ENCODE data around the gene ANLN.
"Not testable (repeated sequence)": the region's sequence is repeated elsewhere in the genome, so short reads cannot be mapped to it uniquely, and the experiment has no call there.

The ANLN gene

DNA sequence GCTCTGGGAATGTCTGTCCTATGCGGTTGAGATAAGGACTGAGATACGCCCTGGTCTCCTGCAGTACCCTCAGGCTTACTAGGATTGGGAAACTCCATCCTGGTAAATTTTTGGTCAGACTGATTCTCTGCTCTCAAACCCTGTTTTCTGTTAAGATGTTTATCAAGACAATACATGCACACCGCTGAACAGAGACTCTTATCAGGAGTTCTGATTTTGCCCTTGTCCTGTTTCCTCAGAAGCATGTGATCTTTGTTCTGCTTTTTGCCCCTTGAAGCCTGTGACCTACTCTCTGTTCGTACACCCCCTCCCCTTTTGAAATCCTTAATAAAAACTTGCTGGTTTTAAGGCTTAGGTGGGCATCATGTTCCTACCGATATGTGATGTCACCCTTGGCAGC lies 76.3 kb downstream of the ANLN start:
- DNase-seq (ENCODE audit: low read depth in 2 of 2) = not testable (repeated sequence)

DNA sequence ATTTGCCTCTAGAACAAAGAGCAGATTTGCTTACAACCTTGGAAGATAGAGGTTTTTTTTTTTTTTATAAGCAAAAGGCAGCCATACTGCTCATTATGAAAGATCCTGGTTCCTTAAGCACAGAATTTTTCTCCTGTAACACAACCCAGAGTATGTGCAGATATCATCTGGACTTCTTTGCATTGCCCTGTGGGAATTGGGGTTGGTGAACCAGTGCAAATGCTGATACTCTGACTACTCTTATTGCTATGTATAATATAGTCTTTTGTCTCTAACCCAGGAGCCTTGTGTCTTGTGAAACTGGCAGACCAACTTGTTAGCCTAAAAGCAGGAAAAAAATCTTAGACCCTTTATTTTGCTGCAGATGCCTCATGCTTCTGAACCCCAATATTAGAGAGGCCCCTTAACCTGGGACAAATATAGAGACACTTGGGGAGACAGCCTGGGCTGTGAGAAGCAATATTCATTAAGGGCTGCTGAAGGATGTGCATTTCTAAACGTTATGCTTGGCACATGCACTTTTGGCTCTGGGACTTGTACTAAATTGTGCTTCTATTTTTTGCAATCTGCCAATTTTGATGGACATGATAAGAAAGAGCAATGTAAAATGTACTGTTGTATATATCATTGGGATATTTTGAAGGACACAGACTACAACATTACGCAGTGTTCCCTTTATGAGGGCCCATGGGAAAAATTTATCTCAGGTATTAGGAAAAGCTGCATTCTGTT lies 78.9 kb downstream of the ANLN start:
- no peak for DNase-seq (ENCODE audit: low read depth in 2 of 2)

DNA sequence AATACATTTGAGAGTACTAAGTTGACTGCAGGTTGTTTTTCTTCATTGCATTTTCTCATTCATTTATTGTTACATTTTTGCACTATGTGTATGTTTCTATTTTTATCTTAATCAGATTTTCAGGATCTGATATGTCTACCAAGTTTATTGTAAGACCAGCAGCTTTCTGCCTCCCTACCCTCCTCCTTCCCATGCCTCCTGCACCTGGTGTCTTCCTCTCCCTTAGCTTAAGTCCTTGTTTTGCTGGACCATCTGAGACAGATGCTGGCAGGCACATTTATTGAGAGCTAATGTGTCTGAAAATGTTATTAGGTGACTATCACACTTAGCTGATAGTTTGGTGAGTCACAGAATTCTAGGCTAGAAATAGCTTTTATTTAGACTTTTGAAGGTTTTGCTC lies 79.6 kb downstream of the ANLN start:
- no peak for DNase-seq (ENCODE audit: low read depth in 2 of 2)

DNA sequence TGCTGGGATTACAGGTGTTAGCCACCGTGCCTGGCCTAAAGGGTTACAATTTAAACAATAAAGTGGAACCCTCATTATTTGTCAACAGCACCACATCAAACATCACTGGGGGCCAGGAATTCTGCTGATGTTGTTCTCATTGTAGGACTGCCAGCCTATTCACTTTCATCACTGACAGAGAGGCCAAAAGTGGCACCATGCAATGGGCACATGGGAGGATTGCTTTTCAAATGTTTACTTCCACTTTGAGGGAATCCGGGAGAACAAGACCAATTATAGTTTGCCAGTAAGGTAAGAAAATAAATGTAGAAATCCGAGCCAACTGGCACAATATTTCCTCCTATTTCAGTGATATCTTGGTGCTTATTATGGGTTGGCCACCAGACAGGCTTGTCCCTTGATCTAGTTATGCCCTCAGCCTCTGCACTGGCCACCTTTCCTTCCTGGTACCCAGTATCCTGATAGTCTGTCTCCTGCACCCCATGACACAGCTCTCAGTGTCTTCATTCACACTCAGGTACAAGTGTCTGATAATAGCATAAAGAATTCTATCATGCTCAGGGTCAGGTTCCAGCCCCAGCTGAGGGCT lies 82.6 kb downstream of the ANLN start:
- DNase-seq (ENCODE audit: low read depth in 2 of 2) = no peak

DNA sequence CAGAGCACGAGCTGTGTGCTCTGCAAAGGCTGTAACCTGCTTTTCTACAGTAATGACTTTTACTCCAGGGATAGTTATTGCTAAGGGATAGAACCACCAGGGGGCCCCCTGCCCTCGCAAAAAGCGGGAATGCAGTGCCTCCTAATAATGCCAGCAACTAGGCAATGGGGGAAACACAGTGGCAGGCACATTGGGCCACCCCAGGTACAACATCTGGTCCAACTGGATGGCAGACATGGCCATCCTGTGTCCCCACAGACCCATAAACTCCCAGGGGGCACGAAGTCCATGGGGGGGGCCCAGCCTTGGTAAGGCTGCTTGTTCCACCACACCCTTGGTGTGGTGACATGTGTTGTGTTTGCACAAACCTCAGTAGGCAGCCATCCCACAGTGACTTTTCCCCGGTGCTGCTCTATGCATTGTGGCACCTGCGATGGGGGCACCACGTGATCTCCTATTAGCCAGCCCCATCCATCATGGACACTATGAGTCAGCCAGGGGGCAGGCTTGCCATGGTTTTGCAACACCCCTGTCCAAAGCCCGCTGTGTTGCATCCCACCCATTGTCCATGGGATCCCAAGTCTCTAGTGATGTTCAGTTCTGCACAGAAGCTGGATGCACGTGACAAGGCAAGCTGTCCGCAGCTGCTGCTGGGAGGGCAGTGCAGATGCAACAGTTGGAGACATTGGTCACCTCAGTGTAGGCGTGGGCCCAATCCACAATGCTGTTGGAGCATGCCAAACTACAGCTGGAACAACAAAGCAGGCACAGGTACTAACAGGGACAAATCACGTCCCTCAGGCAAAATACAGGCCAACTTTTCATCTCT lies 84.0 kb downstream of the ANLN start:
- DNase-seq (ENCODE audit: low read depth in 2 of 2) = no peak

DNA sequence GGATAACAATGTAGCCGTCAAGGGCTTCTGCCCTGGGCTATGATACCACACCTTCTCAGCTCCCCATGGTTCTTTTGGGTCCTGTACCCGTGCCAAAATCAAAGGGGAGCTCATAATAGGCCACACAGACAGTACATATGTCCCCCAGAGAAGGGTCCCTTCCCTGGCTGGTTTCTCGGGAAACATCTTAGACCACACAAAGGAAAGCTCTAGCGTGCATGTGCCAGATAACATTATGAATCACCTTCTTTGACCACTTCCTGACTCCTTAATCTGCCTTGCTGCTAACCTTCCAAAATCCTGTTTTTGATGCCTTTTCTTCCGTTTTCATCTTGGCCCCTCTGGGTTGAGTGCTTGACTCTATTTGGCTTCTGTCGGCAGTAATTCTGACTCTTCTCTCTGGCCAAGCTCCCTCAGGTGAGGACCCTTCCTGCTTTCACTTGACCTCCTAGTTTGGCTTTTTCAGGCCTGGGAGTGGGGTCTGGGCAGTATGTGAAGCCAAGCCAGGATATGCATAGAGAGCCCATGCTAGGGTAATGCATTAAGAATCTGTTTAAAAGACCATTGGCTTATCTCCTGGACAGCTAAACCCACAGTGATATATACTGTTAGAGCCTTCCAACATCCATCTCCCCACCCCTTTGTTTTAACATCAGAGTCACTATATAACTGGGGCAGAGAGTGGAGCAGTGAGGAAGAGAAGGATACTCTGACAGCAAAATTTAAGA lies 84.8 kb downstream of the ANLN start:
- DNase-seq (ENCODE audit: low read depth in 2 of 2) = no peak

DNA sequence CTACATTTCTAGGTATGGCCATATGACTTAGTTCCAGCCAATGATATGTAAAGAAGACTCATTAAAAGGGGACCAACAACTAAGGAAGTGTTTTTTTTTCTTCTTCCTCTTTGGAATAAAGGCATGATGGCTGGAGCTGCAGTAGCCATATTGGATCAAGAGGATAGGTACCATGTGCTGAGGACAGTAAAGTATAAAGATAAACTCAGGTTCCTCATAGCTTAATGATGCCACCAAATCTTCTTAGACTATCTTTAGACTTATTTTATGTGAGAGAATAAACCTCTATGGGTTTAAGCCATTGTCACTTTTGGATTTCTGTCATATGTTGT lies 85.3 kb downstream of the ANLN start:
- no peak for DNase-seq (ENCODE audit: low read depth in 2 of 2)

DNA sequence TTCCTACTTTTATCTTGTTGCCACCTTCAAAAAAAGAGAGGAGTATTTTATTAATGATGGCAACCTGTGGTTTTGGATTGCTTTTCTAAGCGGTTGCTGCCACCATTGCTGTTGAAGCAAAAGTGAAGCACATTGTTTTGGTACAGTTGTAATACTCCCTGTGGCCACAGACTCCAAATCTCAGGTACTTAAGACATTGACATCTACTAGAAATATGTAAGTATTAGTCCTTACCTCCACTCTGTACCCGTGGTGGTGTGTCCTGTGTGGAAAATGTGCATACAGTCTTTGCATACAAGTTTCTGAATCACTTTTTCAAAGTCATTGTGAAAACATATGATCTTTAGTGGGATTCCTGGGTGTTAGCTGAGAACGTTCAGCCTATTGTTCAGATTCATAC lies 85.7 kb downstream of the ANLN start:
- no peak for DNase-seq (ENCODE audit: low read depth in 2 of 2)

DNA sequence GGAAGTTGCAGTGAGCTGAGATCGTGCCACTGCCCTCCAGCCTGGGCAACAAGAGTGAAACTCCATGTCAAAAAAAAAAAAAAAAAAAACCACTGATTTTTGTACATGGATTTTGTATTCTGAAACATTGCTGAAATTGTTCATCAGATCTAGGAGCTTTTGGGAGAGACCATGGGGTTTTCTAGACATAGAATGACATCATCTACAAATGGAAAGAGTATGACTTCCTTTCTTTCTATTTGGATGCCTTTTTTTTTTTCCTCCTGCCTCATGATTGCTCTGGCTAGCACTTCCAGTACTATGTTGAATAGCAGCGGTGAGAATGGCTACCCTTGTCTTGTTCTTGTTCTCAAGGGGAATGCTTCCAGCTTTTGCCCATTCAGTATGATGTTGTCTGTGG lies 89.1 kb downstream of the ANLN start:
- DNase-seq (ENCODE audit: low read depth in 2 of 2) = no peak

DNA sequence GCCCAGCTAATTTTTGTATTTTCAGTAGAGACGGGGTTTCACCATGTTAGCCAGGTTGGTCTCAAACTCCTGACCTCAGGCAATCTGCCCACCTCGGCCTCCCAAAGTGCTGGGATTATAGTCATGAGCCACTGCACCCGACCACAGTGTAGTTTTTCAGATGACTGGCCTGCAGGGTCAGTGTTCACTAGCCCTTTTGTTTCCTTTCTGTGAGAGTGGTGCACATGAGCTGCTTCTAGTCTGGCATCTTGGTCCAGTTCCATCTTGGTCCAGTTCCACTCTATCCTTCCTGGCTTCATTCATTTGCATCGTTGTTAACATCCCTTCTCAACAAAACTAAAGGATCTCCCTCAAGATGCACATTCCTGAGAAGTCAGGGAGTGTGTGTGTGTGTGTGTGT lies 94.2 kb downstream of the ANLN start:
- DNase-seq (ENCODE audit: low read depth in 2 of 2) = not testable (repeated sequence)

DNA sequence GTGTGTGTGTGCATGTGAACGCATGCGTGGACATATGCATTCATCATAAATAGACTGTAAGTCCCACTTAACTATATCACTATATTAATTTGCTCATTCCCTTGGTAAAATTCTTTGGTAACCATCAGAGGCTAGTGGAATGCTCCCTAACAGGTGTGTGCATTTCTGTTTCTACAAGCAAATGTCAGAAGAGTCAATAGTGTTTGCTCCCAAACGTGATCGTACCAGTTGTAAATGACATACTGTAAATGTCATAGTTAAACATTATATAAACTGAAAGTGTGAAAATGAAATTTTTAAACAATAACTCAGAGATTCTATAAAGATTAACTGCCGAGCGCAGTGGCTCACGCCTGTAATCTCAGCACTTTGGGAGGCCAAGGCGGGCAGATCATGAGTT lies 94.6 kb downstream of the ANLN start:
- DNase-seq (ENCODE audit: low read depth in 2 of 2) = no peak

DNA sequence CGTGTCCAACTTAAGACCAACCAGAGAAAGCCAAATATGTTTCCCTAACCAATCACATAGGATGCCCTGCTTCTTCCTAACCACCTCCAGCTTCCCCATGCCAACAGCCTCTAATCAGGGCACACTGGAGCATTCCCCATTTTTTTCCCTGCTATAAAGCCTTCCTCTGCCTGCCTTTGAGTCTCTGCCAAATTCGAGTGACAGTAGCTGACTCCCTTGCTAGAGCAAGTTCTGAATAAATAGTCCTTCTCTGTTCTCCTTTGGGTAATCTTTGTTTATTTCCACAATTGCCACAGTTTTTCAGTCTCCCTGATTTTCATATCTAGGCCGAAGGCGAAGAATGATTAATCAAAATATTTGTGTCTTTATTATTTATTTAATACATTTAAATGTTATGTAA lies 96.7 kb downstream of the ANLN start:
- no peak for DNase-seq (ENCODE audit: low read depth in 2 of 2)

DNA sequence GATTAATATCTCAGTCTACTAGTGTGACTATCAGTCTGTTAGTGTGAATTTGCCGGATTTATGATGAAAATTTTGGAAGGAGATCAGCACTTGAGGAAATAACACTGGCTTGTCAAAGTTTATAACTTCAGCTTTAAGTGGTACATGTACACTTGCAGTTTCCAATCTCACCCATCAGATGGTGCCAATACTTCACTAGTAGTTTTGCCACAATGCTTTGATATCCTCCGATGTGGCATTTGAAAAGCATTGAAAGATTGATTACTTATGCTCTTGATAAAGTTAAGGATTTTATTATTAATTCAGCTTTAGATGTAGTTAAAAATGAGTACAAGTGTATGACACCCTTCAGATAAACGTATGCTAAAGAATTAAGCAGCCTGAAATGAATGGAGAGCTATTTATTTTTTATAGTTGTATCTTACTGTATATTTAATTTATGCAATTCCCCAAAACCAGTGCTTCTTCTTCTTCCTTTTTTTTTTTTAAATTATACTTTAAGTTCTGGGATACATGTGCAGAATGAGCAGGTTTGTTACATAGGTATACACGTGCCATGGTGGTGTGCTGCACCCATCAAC lies 98.2 kb downstream of the ANLN start:
- peak in 1 of 2 donors; percentile 11 for DNase-seq (ENCODE audit: low read depth in 2 of 2)

DNA sequence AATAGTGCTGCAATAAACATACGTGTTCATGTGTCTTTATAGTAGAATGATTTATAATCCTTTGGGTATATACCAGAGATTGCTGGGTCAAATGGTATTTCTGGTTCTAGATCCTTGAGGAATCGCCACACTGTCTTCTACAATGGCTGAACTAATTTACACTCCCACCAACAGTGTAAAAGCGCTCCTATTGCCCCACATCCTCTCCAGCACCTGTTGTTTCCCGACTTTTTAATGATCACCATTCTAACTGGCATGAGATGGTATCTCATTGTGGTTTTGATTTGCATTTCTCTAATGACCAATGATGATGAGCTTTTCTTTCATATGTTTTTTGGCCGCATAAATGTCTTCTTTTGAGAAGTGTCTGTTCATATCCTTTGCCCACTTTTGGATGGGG lies 99.0 kb downstream of the ANLN start:
- not testable (repeated sequence) for DNase-seq (ENCODE audit: low read depth in 2 of 2)

DNA sequence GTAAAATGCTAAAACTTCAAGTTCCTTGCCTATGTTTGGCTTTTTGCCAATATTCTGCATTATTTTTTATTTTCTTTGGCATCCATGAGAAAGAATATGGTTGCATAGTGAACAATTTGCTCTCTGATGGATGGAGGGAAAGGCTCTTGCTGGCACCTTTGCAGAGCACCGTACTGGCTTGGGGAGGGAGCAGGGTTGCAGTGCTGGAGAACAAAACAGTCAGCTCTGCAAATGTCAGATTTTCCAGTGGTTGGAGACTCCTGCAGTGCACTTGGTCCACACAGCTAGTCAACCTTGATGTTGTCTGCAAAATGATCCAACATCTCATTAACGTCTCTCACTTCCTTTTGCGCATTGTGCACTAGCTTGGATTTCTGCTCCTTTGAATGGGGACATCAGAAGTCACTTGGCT lies 100.8 kb downstream of the ANLN start:
- no peak for DNase-seq (ENCODE audit: low read depth in 2 of 2)

DNA sequence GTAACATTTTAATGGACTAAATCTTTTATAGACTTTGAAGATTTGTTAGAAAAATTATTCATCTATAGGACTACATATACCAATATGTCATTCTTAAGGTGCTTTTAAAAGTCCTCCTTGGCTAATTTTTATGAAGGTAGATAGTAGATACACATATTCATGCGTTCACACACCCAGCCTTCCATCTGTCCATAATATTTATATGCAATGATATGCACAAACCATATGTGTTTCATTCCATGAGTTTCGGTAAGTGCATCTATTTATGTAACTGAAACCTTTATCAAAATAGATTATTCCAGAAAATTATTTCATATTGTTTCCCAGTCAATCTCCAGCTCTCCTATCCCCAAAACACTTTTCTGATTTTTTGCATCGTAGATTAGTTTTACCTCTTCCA lies 101.7 kb downstream of the ANLN start:
- DNase-seq (ENCODE audit: low read depth in 2 of 2) = no peak

DNA sequence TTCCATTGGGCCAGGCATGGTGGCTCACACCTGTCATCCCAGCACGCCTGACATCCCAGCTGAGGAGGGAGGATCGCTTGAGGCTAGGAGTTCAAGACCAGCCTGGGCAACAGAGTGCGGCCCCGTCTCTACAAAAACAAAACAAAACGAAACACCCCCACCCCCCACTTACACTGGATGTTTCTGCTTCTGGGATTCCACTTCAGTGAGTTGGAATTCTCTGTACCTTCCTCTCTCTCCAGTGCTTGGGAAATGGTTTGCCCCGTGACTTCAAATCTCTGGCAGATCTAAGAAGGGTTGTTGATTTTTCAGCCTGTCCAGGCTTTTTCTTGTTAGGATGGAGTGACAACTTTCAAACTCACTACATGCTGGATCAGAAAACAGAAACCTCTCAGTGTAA lies 106.9 kb downstream of the ANLN start:
- DNase-seq (ENCODE audit: low read depth in 2 of 2) = no peak

DNA sequence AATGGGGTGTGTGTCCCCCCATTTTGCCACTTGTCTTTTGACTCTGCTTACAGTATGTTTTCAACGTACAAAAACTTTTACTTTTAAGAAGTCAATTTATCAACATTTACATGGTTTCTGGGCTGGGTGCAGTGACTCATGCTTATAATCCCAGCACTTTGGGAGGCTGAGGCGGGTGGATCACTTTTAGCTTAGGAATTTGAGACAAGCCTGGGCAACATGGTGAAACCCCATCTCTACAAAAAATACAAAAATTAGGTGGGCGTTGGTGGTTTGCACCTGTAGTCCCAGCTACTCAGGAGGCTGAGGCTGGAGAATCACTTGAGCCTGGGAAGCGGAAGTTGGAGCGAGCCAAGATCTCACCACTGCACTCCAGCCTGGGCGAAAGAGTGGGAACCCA lies 107.5 kb downstream of the ANLN start:
- DNase-seq (ENCODE audit: low read depth in 2 of 2) = not testable (repeated sequence)

DNA sequence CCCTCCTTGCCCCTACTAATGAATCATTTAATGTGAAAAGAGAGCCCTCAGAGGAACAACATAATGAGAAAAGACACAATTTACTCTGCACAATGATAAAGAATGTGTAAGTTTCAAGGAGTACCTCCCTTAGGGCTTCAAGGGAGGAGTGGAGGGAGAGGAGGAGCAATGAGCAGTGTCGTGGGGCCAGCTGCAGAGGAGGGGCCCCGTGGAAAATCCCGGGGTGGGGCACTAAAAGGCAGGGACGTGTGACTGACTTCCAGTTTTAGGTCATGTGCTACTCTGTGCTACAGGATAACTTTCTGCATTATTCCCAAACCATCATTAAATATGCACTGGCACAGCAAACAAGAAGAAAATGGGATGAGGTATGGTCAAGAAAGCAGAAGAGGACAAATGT lies 108.1 kb downstream of the ANLN start:
- DNase-seq (ENCODE audit: low read depth in 2 of 2) = no peak

All from stimulated activated CD8-positive, alpha-beta memory T cell treated with anti-CD3 and anti-CD28 coated beads, Interleukin-15, amount 100 ng/mL, for 4 hours (primary cell).